WTC11 (cell line): ENCODE measurements around the gene TYRP1. TPM values are rescaled to one million over a fixed set of nuclear protein-coding genes. Genes with fewer than 3 reads are reported as not detected.

Source experiments
- ATAC-seq: fragments of 200-7000 bp; cut with Tn5 transposase; 2 replicates; pipeline ENCODE4 v1.10.0; 2021; ENCODE audit warnings: mild to moderate bottlenecking, moderate library complexity
- CTCF ChIA-PET: fragments of 300-600 bp; sonication (Branson Sonifier 250); formaldehyde crosslinking; loops from one replicate; lab custom pipeline; 2021; ENCODE audit warnings: antibody characterized with exemption; lab: Charles Lee
- POLR2A ChIA-PET: fragments of 350-600 bp; sonication (Branson Sonifier 250); formaldehyde crosslinking; loops from one replicate; lab custom pipeline; 2021; ENCODE audit warnings: antibody characterized with exemption; lab: Charles Lee
- DNase-seq: peaks from one replicate; pipeline ENCODE4 v3.0.0; 2021; ENCODE audit warnings: low spot score
- H3K27ac Mint-ChIP-seq: 2 replicates; pipeline ENCODE4 v1.8.0; 2021; ENCODE audit warnings: mixed read lengths
- H3K27me3 Mint-ChIP-seq: 2 replicates; pipeline ENCODE4 v1.8.0; 2021; ENCODE audit warnings: low read depth, mild to moderate bottlenecking, moderate library complexity, mixed read lengths
- H3K36me3 Mint-ChIP-seq: 2 replicates; pipeline ENCODE4 v1.8.0; 2021; ENCODE audit warnings: mixed read lengths
- H3K4me1 Mint-ChIP-seq: 2 replicates; pipeline ENCODE4 v1.8.0; 2022; ENCODE audit warnings: mixed read lengths
- H3K4me3 Mint-ChIP-seq: 2 replicates; pipeline ENCODE4 v1.8.0; 2021; ENCODE audit warnings: mild to moderate bottlenecking, moderate library complexity, mixed read lengths
- H3K9me3 Mint-ChIP-seq: 2 replicates; pipeline ENCODE4 v1.8.0; 2021; ENCODE audit warnings: mixed read lengths
- CREB1 ChIP-seq: sonication (generic); formaldehyde crosslinking; IDR thresholded peaks from 2 replicates; pipeline ENCODE4 v1.8.0; 2023; ENCODE audit warnings: mild to moderate bottlenecking, missing genetic modification reagents
- ELF4 ChIP-seq: sonication (generic); formaldehyde crosslinking; IDR thresholded peaks from 2 replicates; pipeline ENCODE4 v1.8.1; 2022; ENCODE audit warnings: low read depth, mild to moderate bottlenecking, moderate library complexity, missing genetic modification reagents
- ESRRA ChIP-seq: sonication (generic); formaldehyde crosslinking; IDR thresholded peaks from 2 replicates; pipeline ENCODE4 v1.8.1; 2022; ENCODE audit warnings: mild to moderate bottlenecking, missing genetic modification reagents, borderline replicate concordance
- FOXK1 ChIP-seq: sonication (generic); formaldehyde crosslinking; IDR thresholded peaks from 2 replicates; pipeline ENCODE4 v1.8.0; 2022; ENCODE audit warnings: mild to moderate bottlenecking, moderate library complexity, missing genetic modification reagents
- GRHL2 ChIP-seq: fragments of 250-450 bp; sonication (Bioruptor Pico); IDR thresholded peaks from 2 replicates; pipeline ENCODE4 v1.8.0; 2022; ENCODE audit warnings: mild to moderate bottlenecking, moderate library complexity; ENCODE audit not compliant: insufficient replicate concordance, severe bottlenecking
- MYBL2 ChIP-seq: sonication (generic); formaldehyde crosslinking; IDR thresholded peaks from 2 replicates; pipeline ENCODE4 v1.8.1; 2023; ENCODE audit warnings: mild to moderate bottlenecking, moderate library complexity, missing genetic modification reagents
- NR2C2 ChIP-seq: sonication (generic); formaldehyde crosslinking; IDR thresholded peaks from 2 replicates; pipeline ENCODE4 v1.8.0; 2022; ENCODE audit warnings: mild to moderate bottlenecking, missing genetic modification reagents
- PRRX2 ChIP-seq: fragments of 250-450 bp; sonication (Bioruptor Pico); IDR thresholded peaks from 2 replicates; pipeline ENCODE4 v1.8.0; 2021; ENCODE audit warnings: mild to moderate bottlenecking
- SOX15 ChIP-seq: fragments of 250-450 bp; sonication (Bioruptor Pico); IDR thresholded peaks from 2 replicates; pipeline ENCODE4 v1.9.0; 2021; ENCODE audit warnings: mild to moderate bottlenecking
- TCF7 ChIP-seq: sonication (generic); formaldehyde crosslinking; IDR thresholded peaks from 2 replicates; pipeline ENCODE4 v1.8.0; 2022; ENCODE audit warnings: mild to moderate bottlenecking, low read depth, missing genetic modification reagents, moderate library complexity
- ZNF121 ChIP-seq: sonication (generic); formaldehyde crosslinking; IDR thresholded peaks from 2 replicates; pipeline ENCODE4 v1.8.0; 2023; ENCODE audit warnings: missing genetic modification reagents
- ZNF138 ChIP-seq: sonication (generic); formaldehyde crosslinking; conservative IDR thresholded peaks from 2 replicates; pipeline ENCODE4 v1.8.1; 2022; ENCODE audit warnings: mild to moderate bottlenecking, moderate library complexity, missing genetic modification reagents
- ZNF219 ChIP-seq: sonication (generic); formaldehyde crosslinking; IDR thresholded peaks from 2 replicates; pipeline ENCODE4 v1.8.0; 2023; ENCODE audit warnings: missing genetic modification reagents, mild to moderate bottlenecking, borderline replicate concordance
- ZNF263 ChIP-seq: sonication (generic); formaldehyde crosslinking; IDR thresholded peaks from 2 replicates; pipeline ENCODE4 v1.8.1; 2022; ENCODE audit warnings: low read depth, mild to moderate bottlenecking, moderate library complexity, missing genetic modification reagents
- ZNF396 ChIP-seq: fragments of 250-450 bp; sonication (Bioruptor Pico); IDR thresholded peaks from 2 replicates; pipeline ENCODE4 v1.8.0; 2021; ENCODE audit warnings: mild to moderate bottlenecking, moderate library complexity, borderline replicate concordance
- total RNA-seq: library from RNA; stranded (reverse); gene quantifications from 3 replicates; pipeline ENCODE4 v1.2.3, GENCODE V29; 2021
- TF ChIP-seq, protein P1 (sequence below): sonication (generic); formaldehyde crosslinking; IDR thresholded peaks from 2 replicates; pipeline ENCODE4 v1.8.1; 2022; ENCODE audit warnings: mild to moderate bottlenecking, moderate library complexity, missing genetic modification reagents
- TF ChIP-seq, protein P2 (sequence below): sonication (generic); formaldehyde crosslinking; IDR thresholded peaks from 2 replicates; pipeline ENCODE4 v1.8.0; 2022; ENCODE audit warnings: mild to moderate bottlenecking, missing genetic modification reagents
- TF ChIP-seq, protein P3 (sequence below): fragments of 250-450 bp; sonication (Bioruptor Pico); IDR thresholded peaks from 2 replicates; pipeline ENCODE4 v1.9.0; 2021; ENCODE audit warnings: mild to moderate bottlenecking, borderline replicate concordance
- TF ChIP-seq, protein P4 (sequence below): sonication (generic); formaldehyde crosslinking; IDR thresholded peaks from 2 replicates; pipeline ENCODE4 v1.8.1; 2022; ENCODE audit warnings: missing genetic modification reagents, borderline replicate concordance
- TF ChIP-seq, protein P5 (sequence below): sonication (generic); formaldehyde crosslinking; IDR thresholded peaks from 2 replicates; pipeline ENCODE4 v1.8.1; 2023; ENCODE audit warnings: mild to moderate bottlenecking, moderate library complexity, missing genetic modification reagents

The TYRP1 gene
- total RNA-seq, 1 experiment from 2014 or later, result 0.31 TPM

DNA sequence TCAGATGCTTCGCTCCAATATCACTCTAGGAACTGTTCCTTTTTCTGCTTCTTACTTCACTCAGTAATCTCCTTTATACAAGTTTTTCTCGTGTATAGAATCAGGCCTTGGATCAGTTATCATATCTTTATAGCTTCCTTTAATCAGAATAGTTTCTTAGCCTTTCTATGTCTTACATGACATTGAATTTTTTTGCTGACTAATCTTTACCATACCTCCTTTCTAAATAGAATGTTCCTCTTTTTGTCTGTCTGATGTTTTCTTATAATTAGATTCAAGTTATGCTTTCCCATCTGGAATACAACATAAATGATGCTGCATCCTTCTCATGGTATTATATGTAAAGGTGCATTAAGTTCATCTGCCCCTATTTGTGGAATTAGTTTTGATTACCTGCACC lies 40.2 kb upstream of the TYRP1 start:
- Mint-ChIP-seq H3K27me3 (no peaks in the 10 kb centered on the region), H3K4me3 (no peak overlapping the region), H3K4me1 (no peaks in the 10 kb centered on the region), H3K9me3 (peaks cover 10% of the 10 kb centered on the region), H3K36me3 (0 out of 2 replicates have a peak, but pooled peaks cover 5% of the 10 kb centered on the region), H3K27ac (no peak overlapping the region)
- DNase-seq (no peak), ATAC-seq (no peak)
- ChIA-PET POLR2A (no interaction called here), CTCF (no interaction called here)
- TF ChIP-seq ELF4 (CRISPR knock-in tag) (no peak), NR2C2 (no peak), GRHL2 (no peak), CREB1 (no peak), ZNF138 (CRISPR knock-in tag) (no peak), TCF7 (CRISPR knock-in tag) (no peak), ZNF263 (CRISPR knock-in tag) (no peak), PRRX2 (CRISPR knock-in tag) (no peak), ZNF396 (no peak), MYBL2 (CRISPR knock-in tag) (no peak), ZNF219 (CRISPR knock-in tag) (no peak), SOX15 (no peak), ZNF121 (CRISPR knock-in tag) (no peak)
- TF ChIP-seq, protein P1, sequence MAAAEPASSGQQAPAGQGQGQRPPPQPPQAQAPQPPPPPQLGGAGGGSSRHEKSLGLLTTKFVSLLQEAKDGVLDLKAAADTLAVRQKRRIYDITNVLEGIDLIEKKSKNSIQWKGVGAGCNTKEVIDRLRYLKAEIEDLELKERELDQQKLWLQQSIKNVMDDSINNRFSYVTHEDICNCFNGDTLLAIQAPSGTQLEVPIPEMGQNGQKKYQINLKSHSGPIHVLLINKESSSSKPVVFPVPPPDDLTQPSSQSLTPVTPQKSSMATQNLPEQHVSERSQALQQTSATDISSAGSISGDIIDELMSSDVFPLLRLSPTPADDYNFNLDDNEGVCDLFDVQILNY (CRISPR knock-in tag), result no peak
- TF ChIP-seq, protein P2, sequence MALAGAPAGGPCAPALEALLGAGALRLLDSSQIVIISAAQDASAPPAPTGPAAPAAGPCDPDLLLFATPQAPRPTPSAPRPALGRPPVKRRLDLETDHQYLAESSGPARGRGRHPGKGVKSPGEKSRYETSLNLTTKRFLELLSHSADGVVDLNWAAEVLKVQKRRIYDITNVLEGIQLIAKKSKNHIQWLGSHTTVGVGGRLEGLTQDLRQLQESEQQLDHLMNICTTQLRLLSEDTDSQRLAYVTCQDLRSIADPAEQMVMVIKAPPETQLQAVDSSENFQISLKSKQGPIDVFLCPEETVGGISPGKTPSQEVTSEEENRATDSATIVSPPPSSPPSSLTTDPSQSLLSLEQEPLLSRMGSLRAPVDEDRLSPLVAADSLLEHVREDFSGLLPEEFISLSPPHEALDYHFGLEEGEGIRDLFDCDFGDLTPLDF (CRISPR knock-in tag), result no peak
- TF ChIP-seq, protein P3, sequence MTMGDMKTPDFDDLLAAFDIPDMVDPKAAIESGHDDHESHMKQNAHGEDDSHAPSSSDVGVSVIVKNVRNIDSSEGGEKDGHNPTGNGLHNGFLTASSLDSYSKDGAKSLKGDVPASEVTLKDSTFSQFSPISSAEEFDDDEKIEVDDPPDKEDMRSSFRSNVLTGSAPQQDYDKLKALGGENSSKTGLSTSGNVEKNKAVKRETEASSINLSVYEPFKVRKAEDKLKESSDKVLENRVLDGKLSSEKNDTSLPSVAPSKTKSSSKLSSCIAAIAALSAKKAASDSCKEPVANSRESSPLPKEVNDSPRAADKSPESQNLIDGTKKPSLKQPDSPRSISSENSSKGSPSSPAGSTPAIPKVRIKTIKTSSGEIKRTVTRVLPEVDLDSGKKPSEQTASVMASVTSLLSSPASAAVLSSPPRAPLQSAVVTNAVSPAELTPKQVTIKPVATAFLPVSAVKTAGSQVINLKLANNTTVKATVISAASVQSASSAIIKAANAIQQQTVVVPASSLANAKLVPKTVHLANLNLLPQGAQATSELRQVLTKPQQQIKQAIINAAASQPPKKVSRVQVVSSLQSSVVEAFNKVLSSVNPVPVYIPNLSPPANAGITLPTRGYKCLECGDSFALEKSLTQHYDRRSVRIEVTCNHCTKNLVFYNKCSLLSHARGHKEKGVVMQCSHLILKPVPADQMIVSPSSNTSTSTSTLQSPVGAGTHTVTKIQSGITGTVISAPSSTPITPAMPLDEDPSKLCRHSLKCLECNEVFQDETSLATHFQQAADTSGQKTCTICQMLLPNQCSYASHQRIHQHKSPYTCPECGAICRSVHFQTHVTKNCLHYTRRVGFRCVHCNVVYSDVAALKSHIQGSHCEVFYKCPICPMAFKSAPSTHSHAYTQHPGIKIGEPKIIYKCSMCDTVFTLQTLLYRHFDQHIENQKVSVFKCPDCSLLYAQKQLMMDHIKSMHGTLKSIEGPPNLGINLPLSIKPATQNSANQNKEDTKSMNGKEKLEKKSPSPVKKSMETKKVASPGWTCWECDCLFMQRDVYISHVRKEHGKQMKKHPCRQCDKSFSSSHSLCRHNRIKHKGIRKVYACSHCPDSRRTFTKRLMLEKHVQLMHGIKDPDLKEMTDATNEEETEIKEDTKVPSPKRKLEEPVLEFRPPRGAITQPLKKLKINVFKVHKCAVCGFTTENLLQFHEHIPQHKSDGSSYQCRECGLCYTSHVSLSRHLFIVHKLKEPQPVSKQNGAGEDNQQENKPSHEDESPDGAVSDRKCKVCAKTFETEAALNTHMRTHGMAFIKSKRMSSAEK (CRISPR knock-in tag), result no peak
- TF ChIP-seq, protein P4, sequence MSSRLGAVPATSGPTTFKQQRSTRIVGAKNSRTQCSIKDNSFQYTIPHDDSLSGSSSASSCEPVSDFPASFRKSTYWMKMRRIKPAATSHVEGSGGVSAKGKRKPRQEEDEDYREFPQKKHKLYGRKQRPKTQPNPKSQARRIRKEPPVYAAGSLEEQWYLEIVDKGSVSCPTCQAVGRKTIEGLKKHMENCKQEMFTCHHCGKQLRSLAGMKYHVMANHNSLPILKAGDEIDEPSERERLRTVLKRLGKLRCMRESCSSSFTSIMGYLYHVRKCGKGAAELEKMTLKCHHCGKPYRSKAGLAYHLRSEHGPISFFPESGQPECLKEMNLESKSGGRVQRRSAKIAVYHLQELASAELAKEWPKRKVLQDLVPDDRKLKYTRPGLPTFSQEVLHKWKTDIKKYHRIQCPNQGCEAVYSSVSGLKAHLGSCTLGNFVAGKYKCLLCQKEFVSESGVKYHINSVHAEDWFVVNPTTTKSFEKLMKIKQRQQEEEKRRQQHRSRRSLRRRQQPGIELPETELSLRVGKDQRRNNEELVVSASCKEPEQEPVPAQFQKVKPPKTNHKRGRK, result no peak

DNA sequence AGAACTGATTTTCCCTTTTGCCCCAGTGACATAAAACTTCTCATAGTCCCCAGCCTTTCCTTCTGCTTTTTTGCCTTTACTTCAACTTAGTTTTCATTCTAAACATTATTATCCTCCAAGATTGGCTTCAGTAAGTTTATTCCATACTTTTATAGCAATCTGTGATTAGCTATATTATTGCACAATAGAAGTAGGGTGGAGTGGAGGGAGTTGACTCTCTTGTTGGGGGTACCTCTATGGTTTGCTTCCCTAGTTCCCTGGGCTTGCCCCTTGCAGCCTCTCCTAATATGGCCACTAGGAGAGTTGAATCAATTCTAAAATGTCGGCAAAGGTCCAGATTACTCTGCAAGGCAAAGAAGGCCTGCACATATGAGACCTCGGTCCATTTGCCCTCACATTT lies 36.4 kb upstream of the TYRP1 start:
- TF ChIP-seq FOXK1 (CRISPR knock-in tag) (no peak), ESRRA (no peak)
- TF ChIP-seq, protein P5, sequence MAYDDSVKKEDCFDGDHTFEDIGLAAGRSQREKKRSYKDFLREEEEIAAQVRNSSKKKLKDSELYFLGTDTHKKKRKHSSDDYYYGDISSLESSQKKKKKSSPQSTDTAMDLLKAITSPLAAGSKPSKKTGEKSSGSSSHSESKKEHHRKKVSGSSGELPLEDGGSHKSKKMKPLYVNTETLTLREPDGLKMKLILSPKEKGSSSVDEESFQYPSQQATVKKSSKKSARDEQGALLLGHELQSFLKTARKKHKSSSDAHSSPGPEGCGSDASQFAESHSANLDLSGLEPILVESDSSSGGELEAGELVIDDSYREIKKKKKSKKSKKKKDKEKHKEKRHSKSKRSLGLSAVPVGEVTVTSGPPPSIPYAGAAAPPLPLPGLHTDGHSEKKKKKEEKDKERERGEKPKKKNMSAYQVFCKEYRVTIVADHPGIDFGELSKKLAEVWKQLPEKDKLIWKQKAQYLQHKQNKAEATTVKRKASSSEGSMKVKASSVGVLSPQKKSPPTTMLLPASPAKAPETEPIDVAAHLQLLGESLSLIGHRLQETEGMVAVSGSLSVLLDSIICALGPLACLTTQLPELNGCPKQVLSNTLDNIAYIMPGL, result no peak
- Mint-ChIP-seq H3K4me3 (no peak overlapping the region), H3K4me1 (no peaks in the 10 kb centered on the region), H3K9me3 (peaks cover 10% of the 10 kb centered on the region), H3K27me3 (no peaks in the 10 kb centered on the region), H3K36me3 (0 out of 2 replicates have a peak, but pooled peaks cover 5% of the 10 kb centered on the region), H3K27ac (no peak overlapping the region)
- ATAC-seq (no peak), DNase-seq (no peak)
- POLR2A ChIA-PET, result no interaction called here
- CTCF ChIA-PET, result no interaction called here
